H9 (cell line): ENCODE results near the gene MICALL2. TPM values are rescaled to one million over a fixed set of nuclear protein-coding genes. Genes with fewer than 3 reads are reported as not detected.

Source experiments
- DNase-seq: peaks from one replicate; pipeline ENCODE4 v3.0.0-alpha.2; 2017
- H2AFZ ChIP-seq: one replicate; pipeline ENCODE4 v1.6.1; 2013; ENCODE audit warnings: mild to moderate bottlenecking, low read length, control low read depth, moderate library complexity
- H2AK5ac ChIP-seq: 2 replicates; pipeline ENCODE4 v1.6.1; 2013; ENCODE audit warnings: low read length, control low read depth, mixed read lengths; ENCODE audit not compliant: insufficient read length
- H2BK120ac ChIP-seq: one replicate; pipeline ENCODE4 v1.6.1; 2013; ENCODE audit warnings: low read depth, mild to moderate bottlenecking, low read length, control low read depth, inconsistent platforms; ENCODE audit not compliant: poor library complexity, severe bottlenecking
- H2BK12ac ChIP-seq: 2 replicates; pipeline ENCODE4 v1.6.1; 2013; ENCODE audit warnings: low read length, control low read depth, mixed read lengths, low read depth; ENCODE audit not compliant: insufficient read length
- H2BK15ac ChIP-seq: 2 replicates; pipeline ENCODE4 v1.6.1; 2013; ENCODE audit warnings: low read depth, low read length, control low read depth
- H2BK20ac ChIP-seq: one replicate; pipeline ENCODE4 v1.6.1; 2013; ENCODE audit warnings: low read depth, mild to moderate bottlenecking, low read length, control low read depth, inconsistent platforms; ENCODE audit not compliant: poor library complexity, severe bottlenecking
- H2BK5ac ChIP-seq: 2 replicates; pipeline ENCODE4 v1.6.1; 2013; ENCODE audit warnings: low read length, control low read depth, mixed read lengths; ENCODE audit not compliant: insufficient read length
- H3K14ac ChIP-seq: 2 replicates; pipeline ENCODE4 v1.6.1; 2013; ENCODE audit warnings: low read length, control low read depth; ENCODE audit not compliant: insufficient read depth
- H3K18ac ChIP-seq: 2 replicates; pipeline ENCODE4 v1.6.1; 2013; ENCODE audit warnings: low read depth, mild to moderate bottlenecking, mixed read lengths, low read length, control low read depth; ENCODE audit not compliant: insufficient read length
- H3K23ac ChIP-seq: 2 replicates; pipeline ENCODE4 v1.6.1; 2013; ENCODE audit warnings: low read length, control low read depth, mixed read lengths, low read depth; ENCODE audit not compliant: insufficient read length
- H3K23me2 ChIP-seq: 2 replicates; pipeline ENCODE4 v1.6.1; 2013; ENCODE audit warnings: low read depth, mild to moderate bottlenecking, mixed read lengths, low read length, control low read depth; ENCODE audit not compliant: insufficient read length, poor library complexity, severe bottlenecking
- H3K27ac ChIP-seq: 2 replicates; pipeline ENCODE4 v1.5.1; 2013; ENCODE audit warnings: low read length, control low read depth, mixed read lengths, low read depth; ENCODE audit not compliant: insufficient read length
- H3K27me3 ChIP-seq: 2 replicates; pipeline ENCODE4 v1.6.1; 2013; ENCODE audit warnings: low read length, control low read depth, inconsistent platforms; ENCODE audit not compliant: insufficient read depth
- H3K4ac ChIP-seq: 2 replicates; pipeline ENCODE4 v1.6.1; 2013; ENCODE audit warnings: low read depth, mild to moderate bottlenecking, control low read depth, inconsistent platforms, low read length, moderate library complexity
- H3K4me1 ChIP-seq: 2 replicates; pipeline ENCODE4 v1.6.1; 2013; ENCODE audit warnings: low read length, control low read depth, inconsistent platforms; ENCODE audit not compliant: insufficient read depth
- H3K4me2 ChIP-seq: 2 replicates; pipeline ENCODE4 v1.6.1; 2013; ENCODE audit warnings: low read length, control low read depth, mixed read lengths; ENCODE audit not compliant: insufficient read length, insufficient read depth
- H3K56ac ChIP-seq: 2 replicates; pipeline ENCODE4 v1.6.1; 2013; ENCODE audit warnings: low read depth, mild to moderate bottlenecking, mixed read lengths, low read length, control low read depth; ENCODE audit not compliant: insufficient read length
- H3K79me1 ChIP-seq: 2 replicates; pipeline ENCODE4 v1.6.1; 2013; ENCODE audit warnings: low read depth, mild to moderate bottlenecking, moderate library complexity, low read length, control low read depth, inconsistent platforms; ENCODE audit not compliant: insufficient read depth, poor library complexity, severe bottlenecking
- H3K79me2 ChIP-seq: 2 replicates; pipeline ENCODE4 v1.6.1; 2013; ENCODE audit warnings: low read length, control low read depth, inconsistent platforms; ENCODE audit not compliant: insufficient read depth
- H3K9ac ChIP-seq: 2 replicates; pipeline ENCODE4 v1.6.1; 2013; ENCODE audit warnings: low read length, control low read depth, mixed read lengths; ENCODE audit not compliant: insufficient read length; ENCODE audit errors: extremely low read depth
- H3K9me3 ChIP-seq: one replicate; pipeline ENCODE4 v1.6.1; 2013; ENCODE audit warnings: low read depth, low read length, inconsistent platforms; ENCODE audit not compliant: control insufficient read depth
- H3T11ph ChIP-seq: one replicate; pipeline ENCODE4 v1.6.1; 2013; ENCODE audit warnings: mild to moderate bottlenecking, low read length, control low read depth, inconsistent platforms
- H4K20me1 ChIP-seq: one replicate; pipeline ENCODE4 v1.6.1; 2013; ENCODE audit not compliant: control insufficient read depth, insufficient read length, insufficient read depth
- H4K5ac ChIP-seq: 2 replicates; pipeline ENCODE4 v1.6.1; 2013; ENCODE audit warnings: low read depth, mild to moderate bottlenecking, mixed read lengths, low read length, control low read depth; ENCODE audit not compliant: insufficient read length
- H4K8ac ChIP-seq: replicated peaks from 2 replicates; pipeline ENCODE4 v1.6.1; 2013; ENCODE audit warnings: low read length, control low read depth, mixed read lengths, low read depth; ENCODE audit not compliant: insufficient read length
- H4K91ac ChIP-seq: 2 replicates; pipeline ENCODE4 v1.6.1; 2013; ENCODE audit warnings: low read depth, mild to moderate bottlenecking, moderate library complexity, mixed read lengths, low read length, control low read depth; ENCODE audit not compliant: insufficient read length
- H3K27ac Mint-ChIP-seq, 3 experiments: 2 replicates in 2 of 3; 3 replicates in 1 of 3; pipeline ENCODE4 v1.8.0; 2020 to 2021; ENCODE audit warnings: mixed read lengths in 3 of 3, mild to moderate bottlenecking in 1 of 3, moderate library complexity in 1 of 3
- H3K27me3 Mint-ChIP-seq: 2 replicates; pipeline ENCODE4 v1.8.0; 2021; ENCODE audit warnings: low read depth, mild to moderate bottlenecking, moderate library complexity, mixed read lengths
- H3K36me3 Mint-ChIP-seq, 3 experiments: 2 replicates in 2 of 3; 3 replicates in 1 of 3; pipeline ENCODE4 v1.8.0; 2020 to 2021; ENCODE audit warnings: low read depth in 3 of 3, mixed read lengths in 3 of 3; ENCODE audit not compliant: insufficient read depth in 1 of 3
- H3K4me1 Mint-ChIP-seq, 2 experiments: 2 replicates each; pipeline ENCODE4 v1.8.0; 2020; ENCODE audit warnings: mixed read lengths in 2 of 2
- H3K4me3 Mint-ChIP-seq, 2 experiments: 2 replicates in 1 of 2; 3 replicates in 1 of 2; pipeline ENCODE4 v1.8.0; 2020 to 2021; ENCODE audit warnings: mild to moderate bottlenecking in 2 of 2, mixed read lengths in 2 of 2, moderate library complexity in 1 of 2
- H3K9me3 Mint-ChIP-seq, 2 experiments: 2 replicates in 1 of 2; 3 replicates in 1 of 2; pipeline ENCODE4 v1.8.0; 2020; ENCODE audit warnings: mild to moderate bottlenecking in 2 of 2, mixed read lengths in 2 of 2, moderate library complexity in 1 of 2
- WGBS: extraction: QIAGEN DNeasy Blood & Tissue Kit; methylation state at CpG from one replicate; pipeline ENCODE4 v1.1.7; 2013; ENCODE audit warnings: missing lambda C conversion rate, low lambda C conversion rate, mixed read lengths; ENCODE audit not compliant: insufficient read length; ENCODE audit errors: extremely low coverage; 5-methylcytosine and 5-hydroxymethylcytosine counted together
- total RNA-seq: library from RNA; stranded (reverse); gene quantifications from 2 replicates; pipeline ENCODE4 v1.2.1, GENCODE V29; 2021
- TF ChIP-seq, protein P1 (sequence below): fragments of 200-600 bp; sonication (generic); conservative IDR thresholded peaks from 3 replicates; pipeline ENCODE4 v1.8.0; 2021; ENCODE audit warnings: antibody characterized with exemption, mild to moderate bottlenecking

Gene MICALL2
- total RNA-seq, 1 experiment from 2014 or later, result 7.1 TPM

DNA sequence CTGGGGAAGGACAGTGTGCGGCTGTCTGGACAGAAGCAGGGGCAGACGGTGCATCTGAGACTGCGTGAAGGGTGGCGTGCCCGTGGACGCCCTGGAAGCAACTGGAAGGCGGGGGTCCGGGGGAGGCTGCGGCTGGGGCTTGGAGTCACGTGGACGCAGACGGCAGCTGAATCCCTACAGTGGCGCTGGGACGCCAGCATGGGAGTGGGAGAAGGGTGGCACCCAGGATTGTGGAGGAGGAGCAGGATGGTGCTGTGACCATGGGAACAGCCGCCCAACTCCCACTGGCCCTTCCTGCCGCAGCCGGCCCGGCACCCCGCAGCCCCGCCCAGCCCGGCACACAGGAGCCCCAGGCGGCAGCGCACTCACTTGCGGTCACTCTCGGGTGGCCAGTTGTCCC is 35.2 kb upstream of the MICALL2 start:
- no CpG with 5 or more reads among the region's 25 CpGs for WGBS
- H4K8ac ChIP-seq, result no peak overlapping the region
- no peak overlapping the region for H4K91ac ChIP-seq
- H3K23me2 ChIP-seq, result no peaks in the 10 kb centered on the region
- TF ChIP-seq, protein P1, sequence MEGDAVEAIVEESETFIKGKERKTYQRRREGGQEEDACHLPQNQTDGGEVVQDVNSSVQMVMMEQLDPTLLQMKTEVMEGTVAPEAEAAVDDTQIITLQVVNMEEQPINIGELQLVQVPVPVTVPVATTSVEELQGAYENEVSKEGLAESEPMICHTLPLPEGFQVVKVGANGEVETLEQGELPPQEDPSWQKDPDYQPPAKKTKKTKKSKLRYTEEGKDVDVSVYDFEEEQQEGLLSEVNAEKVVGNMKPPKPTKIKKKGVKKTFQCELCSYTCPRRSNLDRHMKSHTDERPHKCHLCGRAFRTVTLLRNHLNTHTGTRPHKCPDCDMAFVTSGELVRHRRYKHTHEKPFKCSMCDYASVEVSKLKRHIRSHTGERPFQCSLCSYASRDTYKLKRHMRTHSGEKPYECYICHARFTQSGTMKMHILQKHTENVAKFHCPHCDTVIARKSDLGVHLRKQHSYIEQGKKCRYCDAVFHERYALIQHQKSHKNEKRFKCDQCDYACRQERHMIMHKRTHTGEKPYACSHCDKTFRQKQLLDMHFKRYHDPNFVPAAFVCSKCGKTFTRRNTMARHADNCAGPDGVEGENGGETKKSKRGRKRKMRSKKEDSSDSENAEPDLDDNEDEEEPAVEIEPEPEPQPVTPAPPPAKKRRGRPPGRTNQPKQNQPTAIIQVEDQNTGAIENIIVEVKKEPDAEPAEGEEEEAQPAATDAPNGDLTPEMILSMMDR, result no peak
- no peak overlapping the region for H2BK15ac ChIP-seq
- Mint-ChIP-seq H3K4me3 (no peak overlapping the region), H3K4me1 (no peaks in the 10 kb centered on the region), H3K27me3 (no peaks in the 10 kb centered on the region), H3K27ac (no peak overlapping the region), H3K36me3 (peaks cover 19 to 70% (median 60%) of the 10 kb centered on the region in 3 experiments; a peak in 6 of 7 replicates), H3K9me3 (no peaks in the 10 kb centered on the region)
- H3T11ph ChIP-seq, result no peak overlapping the region
- no peak overlapping the region for H3K9ac ChIP-seq
- no peak overlapping the region for H3K18ac ChIP-seq
- no peak overlapping the region for H2AK5ac ChIP-seq
- no peak for DNase-seq
- no peak overlapping the region for H2AFZ ChIP-seq
- no peak overlapping the region for H3K27ac ChIP-seq
- H3K4me2 ChIP-seq, result no peak overlapping the region
- H3K4me1 ChIP-seq, result no peaks in the 10 kb centered on the region
- H4K5ac ChIP-seq, result no peak overlapping the region
- no peak overlapping the region for H2BK12ac ChIP-seq
- H2BK20ac ChIP-seq, result no peak overlapping the region
- no peak overlapping the region for H3K14ac ChIP-seq
- H3K79me1 ChIP-seq, result no peaks in the 10 kb centered on the region
- H3K27me3 ChIP-seq, result no peaks in the 10 kb centered on the region
- H3K56ac ChIP-seq, result no peak overlapping the region
- no peaks in the 10 kb centered on the region for H3K79me2 ChIP-seq
- no peak overlapping the region for H3K23ac ChIP-seq
- H3K4ac ChIP-seq, result no peak overlapping the region
- peaks cover 3% of the 10 kb centered on the region for H4K20me1 ChIP-seq
- H2BK120ac ChIP-seq, result no peak overlapping the region
- no peak overlapping the region for H2BK5ac ChIP-seq
- no peaks in the 10 kb centered on the region for H3K9me3 ChIP-seq
